HG03139 (cell line): Measurements from ENCODE around the gene ZFYVE26.
"Not testable (repeated sequence)": the region's sequence is repeated elsewhere in the genome, so short reads cannot be mapped to it uniquely, and the experiment has no call there.

Experiments
- ATAC-seq: cut with Tn5 transposase; IDR thresholded peaks from one replicate; pipeline ENCODE4 v1.9.1; 2021; ENCODE audit not compliant: unreplicated experiment

Gene ZFYVE26

DNA sequence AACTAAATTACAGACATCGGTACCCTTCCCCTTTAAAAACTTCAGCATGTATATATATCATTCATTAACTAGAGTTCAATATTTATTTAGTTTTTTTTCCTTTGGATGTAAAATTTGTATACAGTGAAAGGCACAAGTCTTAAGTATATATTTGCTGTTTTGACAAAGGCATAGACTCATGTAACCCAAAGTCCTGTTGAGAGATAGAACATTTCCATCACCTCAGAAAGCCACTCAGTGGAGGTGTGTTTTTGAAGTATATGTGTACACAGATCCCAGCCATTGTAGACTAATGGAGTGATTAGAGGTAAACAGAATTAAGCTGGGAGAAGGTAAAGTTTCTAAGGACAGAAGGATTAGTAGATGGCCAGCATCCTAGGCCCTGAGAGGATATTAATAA lies 99.3 kb downstream of the ZFYVE26 start:
- ATAC-seq, result no peak

DNA sequence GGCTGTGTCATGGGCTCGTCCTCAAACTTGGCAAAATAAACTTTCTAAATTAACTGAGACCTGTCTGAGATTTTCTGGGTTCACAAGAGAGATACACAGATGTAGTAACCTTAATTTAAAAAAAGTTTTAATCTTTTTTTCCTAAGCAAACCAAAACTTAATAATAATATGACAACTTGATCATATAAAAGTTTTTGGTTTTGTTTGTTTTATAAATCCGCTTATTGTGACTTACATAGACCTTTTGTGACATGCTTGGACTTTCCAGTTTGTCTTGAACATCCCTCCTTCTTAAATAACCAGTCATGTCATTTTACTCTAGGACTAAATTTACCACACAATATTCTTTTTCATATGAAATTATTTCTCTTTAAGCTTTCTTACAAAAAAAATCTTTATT lies 106.2 kb downstream of the ZFYVE26 start:
- no peak for ATAC-seq

DNA sequence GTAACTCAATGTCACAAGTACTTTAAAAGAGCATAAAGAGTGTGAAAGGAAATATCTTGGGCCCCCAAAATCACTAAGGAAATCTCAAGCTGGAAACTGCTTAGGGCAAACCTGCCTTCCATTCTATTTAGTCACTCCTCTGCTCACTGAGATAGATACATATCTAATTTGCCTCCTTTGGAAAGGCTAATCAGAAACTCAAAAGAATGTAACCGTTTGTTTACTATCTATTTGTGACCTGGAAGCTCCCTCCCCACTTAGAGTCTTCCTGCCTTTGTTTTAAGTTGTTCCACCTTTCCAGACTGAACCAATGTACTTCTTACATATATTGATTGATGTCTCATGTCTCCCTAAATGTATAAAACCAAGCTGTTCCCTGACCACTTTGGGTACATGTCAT lies 106.6 kb downstream of the ZFYVE26 start:
- ATAC-seq, result not testable (repeated sequence)

DNA sequence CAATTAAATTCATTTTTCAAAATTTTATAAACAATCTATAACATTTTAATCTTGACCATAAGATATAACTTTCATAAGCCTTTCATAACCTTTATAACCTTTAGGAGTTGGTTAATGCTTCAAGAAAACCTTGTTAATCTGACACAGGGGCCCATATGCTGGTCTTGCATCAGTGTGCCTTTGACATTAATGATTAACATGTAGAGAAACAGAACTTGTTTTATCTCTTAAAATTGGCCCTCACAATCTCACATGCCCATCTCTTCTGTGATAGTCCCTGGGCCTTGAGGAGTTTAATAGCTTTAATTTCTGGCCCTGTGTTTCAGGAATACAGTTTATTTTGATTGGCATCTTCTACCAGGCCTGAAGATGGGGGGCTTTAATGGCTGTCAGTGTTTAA lies 107.0 kb downstream of the ZFYVE26 start:
- ATAC-seq, result not testable (repeated sequence)

GRCh38 chr14:67705211-67705610 lies 111.2 kb downstream of the ZFYVE26 start:
- no peak for ATAC-seq

DNA sequence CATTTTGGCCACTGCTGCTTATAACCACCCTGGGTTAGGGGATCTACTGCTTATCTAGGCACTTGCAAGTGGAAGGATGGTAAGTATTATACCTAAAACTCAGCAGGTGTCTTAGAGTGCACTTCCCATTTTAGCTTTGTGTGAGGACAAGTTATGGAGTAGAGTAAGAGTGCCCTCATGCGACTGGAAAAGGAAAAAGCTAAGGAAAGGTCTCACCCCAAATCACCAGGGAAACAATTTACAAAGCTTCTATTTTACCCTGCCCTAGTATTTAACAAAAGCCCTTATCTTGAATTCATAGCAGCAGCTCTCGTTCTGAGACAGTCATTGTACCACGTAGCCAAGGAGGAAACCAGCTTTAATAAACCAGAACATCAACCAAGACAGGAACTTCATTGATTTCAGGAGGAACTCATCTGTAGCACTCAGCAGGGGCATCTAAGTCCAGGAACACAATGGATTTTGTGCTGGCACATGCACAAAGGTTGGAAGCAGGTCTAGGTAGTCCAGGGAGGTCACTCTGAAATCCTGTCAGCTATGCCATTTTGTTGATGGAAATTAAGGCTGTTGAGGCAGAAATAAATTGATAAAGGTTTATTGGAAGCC lies 111.8 kb downstream of the ZFYVE26 start:
- ATAC-seq, result no peak

DNA sequence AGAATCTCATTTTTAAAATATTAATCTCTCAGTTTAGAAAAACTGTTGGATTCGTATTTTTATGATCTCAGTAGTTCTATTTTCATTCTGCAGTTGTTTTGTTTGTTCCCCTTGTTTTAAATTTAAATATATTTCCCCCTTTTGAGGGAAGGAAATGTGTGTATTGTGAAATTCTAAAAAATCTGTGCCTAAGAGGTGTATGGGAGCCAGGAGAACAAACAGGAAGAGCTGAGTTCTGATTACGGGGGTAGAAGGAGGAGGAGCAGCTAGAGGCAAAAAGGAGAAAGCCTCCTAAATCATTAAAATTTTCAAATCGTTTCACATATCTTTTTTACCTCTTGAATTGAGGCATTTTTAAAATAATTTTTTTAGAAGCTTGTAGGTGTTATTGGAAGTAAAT lies 112.4 kb downstream of the ZFYVE26 start:
- no peak for ATAC-seq

DNA sequence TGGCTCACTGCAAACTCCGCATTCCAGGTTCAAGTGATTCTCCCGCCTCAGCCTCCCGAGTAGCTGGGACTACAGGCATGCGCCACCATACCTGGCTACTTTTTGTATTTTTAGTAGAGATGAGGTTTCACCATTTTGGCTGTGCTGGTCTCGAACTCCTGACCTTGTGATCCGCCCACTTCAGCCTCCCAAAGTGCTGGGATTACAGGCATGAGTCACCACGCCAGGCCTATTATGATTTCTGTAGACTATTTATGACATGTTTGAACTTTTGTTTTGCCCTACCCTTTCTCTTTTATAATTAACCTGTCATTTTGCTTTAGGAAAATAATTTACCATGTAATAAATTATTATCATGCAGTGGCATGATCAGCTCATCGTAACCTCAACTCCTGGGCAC lies 114.9 kb downstream of the ZFYVE26 start, which contains the start of gene RDH12:
RDH12 (plus strand) TSS at position 395 of the 400 bp plus-strand sequence. CDS start 20,757 bp downstream, outside the sequence.
- not testable (repeated sequence) for ATAC-seq

GRCh38 chr14:67698179-67698578 lies 118.2 kb downstream of the ZFYVE26 start:
- no peak for ATAC-seq

- ATAC-seq, result no peak
These were observed 119.4 kb downstream of the ZFYVE26 start for GRCh38 chr14:67697006-67697405.
